MG63 (cell line): Measurements from ENCODE around the gene ARMC6. TPM values are rescaled to one million over a fixed set of nuclear protein-coding genes. Genes with fewer than 3 reads are reported as not detected.
"Not testable (repeated sequence)": the region's sequence is repeated elsewhere in the genome, so short reads cannot be mapped to it uniquely, and the experiment has no call there.

Source experiments
- DNase-seq: peaks from one replicate; pipeline ENCODE4 v3.0.0-alpha.2; 2020
- H3K27me3 ChIP-seq: fragments of 250-450 bp; sonication (Bioruptor Pico); 2 replicates; pipeline ENCODE4 v1.5.1; 2020; ENCODE audit warnings: mild to moderate bottlenecking, moderate library complexity
- H3K36me3 ChIP-seq: fragments of 250-450 bp; sonication (Bioruptor Pico); 2 replicates; pipeline ENCODE4 v1.5.1; 2020; ENCODE audit warnings: mild to moderate bottlenecking, moderate library complexity
- H3K4me3 ChIP-seq: fragments of 250-450 bp; sonication (Bioruptor Pico); 2 replicates; pipeline ENCODE4 v1.5.1; 2020; ENCODE audit warnings: mild to moderate bottlenecking, moderate library complexity
- H3K9me3 ChIP-seq: fragments of 250-450 bp; sonication (Bioruptor Pico); 2 replicates; pipeline ENCODE4 v1.5.1; 2020; ENCODE audit warnings: mild to moderate bottlenecking, moderate library complexity
- total RNA-seq: library from RNA; depleted of rRNA; stranded (reverse); fragments of >200 nt; shearing (Covaris generic); gene quantifications from 2 replicates; pipeline ENCODE4 v1.2.3, GENCODE V29; 2014; ENCODE audit warnings: low replicate concordance

The ARMC6 gene
- total RNA-seq, 1 experiment from 2014 or later = 267 TPM

GRCh38 chr19:19078801-19079200 is 45.4 kb downstream of the ARMC6 start:
- Histone ChIP-seq H3K27me3 (no peaks in the 10 kb centered on the region), H3K36me3 (no peaks in the 10 kb centered on the region), H3K9me3 (no peaks in the 10 kb centered on the region), H3K4me3 (no peak overlapping the region)
- no peak for DNase-seq

- no peaks in the 10 kb centered on the region for H3K27me3 ChIP-seq
- no peak overlapping the region for H3K4me3 ChIP-seq
- no peak for DNase-seq
- no peaks in the 10 kb centered on the region for H3K9me3 ChIP-seq
- no peaks in the 10 kb centered on the region for H3K36me3 ChIP-seq
These were observed 46.2 kb downstream of the ARMC6 start for GRCh38 chr19:19079571-19079970.

GRCh38 chr19:19081642-19082151 is 48.3 kb downstream of the ARMC6 start:
- Histone ChIP-seq H3K36me3 (no peaks in the 10 kb centered on the region), H3K9me3 (no peaks in the 10 kb centered on the region), H3K4me3 (no peak overlapping the region), H3K27me3 (no peaks in the 10 kb centered on the region)
- DNase-seq = no peak

- H3K9me3 ChIP-seq = no peaks in the 10 kb centered on the region
- no peak overlapping the region for H3K4me3 ChIP-seq
- no peaks in the 10 kb centered on the region for H3K27me3 ChIP-seq
- H3K36me3 ChIP-seq = no peaks in the 10 kb centered on the region
- DNase-seq = no peak
These were observed 50.2 kb downstream of the ARMC6 start for GRCh38 chr19:19083413-19084178.

GRCh38 chr19:19087676-19088075 is 54.3 kb downstream of the ARMC6 start:
- no peak for DNase-seq
- no peaks in the 10 kb centered on the region for H3K9me3 ChIP-seq
- H3K36me3 ChIP-seq = no peaks in the 10 kb centered on the region
- H3K27me3 ChIP-seq = no peaks in the 10 kb centered on the region
- H3K4me3 ChIP-seq = no peak overlapping the region

GRCh38 chr19:19094513-19094912 is 61.1 kb downstream of the ARMC6 start:
- Histone ChIP-seq H3K36me3 (no peaks in the 10 kb centered on the region), H3K4me3 (no peak overlapping the region), H3K9me3 (no peaks in the 10 kb centered on the region), H3K27me3 (no peaks in the 10 kb centered on the region)
- DNase-seq = no peak

- Histone ChIP-seq H3K4me3 (no peak overlapping the region), H3K36me3 (no peaks in the 10 kb centered on the region), H3K27me3 (no peaks in the 10 kb centered on the region), H3K9me3 (no peaks in the 10 kb centered on the region)
- DNase-seq = no peak
These were observed 62.3 kb downstream of the ARMC6 start for GRCh38 chr19:19095691-19096090.

- no peak for DNase-seq
These were observed 63.5 kb downstream of the ARMC6 start for GRCh38 chr19:19096641-19097627.

GRCh38 chr19:19098084-19098702 is 64.8 kb downstream of the ARMC6 start:
- Histone ChIP-seq H3K9me3 (no peaks in the 10 kb centered on the region), H3K36me3 (no peaks in the 10 kb centered on the region), H3K4me3 (no peak overlapping the region), H3K27me3 (no peaks in the 10 kb centered on the region)
- no peak for DNase-seq

More at GRCh38 chr19:19096641-19097627, 63.5 kb downstream of the ARMC6 start:
- Histone ChIP-seq H3K36me3 (no peaks in the 10 kb centered on the region), H3K27me3 (no peaks in the 10 kb centered on the region), H3K9me3 (no peaks in the 10 kb centered on the region), H3K4me3 (no peak overlapping the region)

- DNase-seq = no peak
- Histone ChIP-seq H3K27me3 (no peaks in the 10 kb centered on the region), H3K36me3 (no peaks in the 10 kb centered on the region), H3K9me3 (no peaks in the 10 kb centered on the region), H3K4me3 (no peak overlapping the region)
These were observed 65.6 kb downstream of the ARMC6 start for GRCh38 chr19:19098703-19099632.

GRCh38 chr19:19101540-19101939 is 68.1 kb downstream of the ARMC6 start:
- no peak overlapping the region for H3K4me3 ChIP-seq
- DNase-seq = no peak

GRCh38 chr19:19102566-19102965 is 69.2 kb downstream of the ARMC6 start:
- H3K4me3 ChIP-seq, H3K27me3 ChIP-seq, H3K36me3 ChIP-seq, H3K9me3 ChIP-seq, DNase-seq: not testable (repeated sequence)

More at GRCh38 chr19:19101540-19101939, 68.1 kb downstream of the ARMC6 start:
- Histone ChIP-seq H3K9me3 (no peaks in the 10 kb centered on the region), H3K36me3 (no peaks in the 10 kb centered on the region), H3K27me3 (no peaks in the 10 kb centered on the region)

- no peak for DNase-seq
- H3K4me3 ChIP-seq = no peak overlapping the region
- no peaks in the 10 kb centered on the region for H3K27me3 ChIP-seq
- H3K9me3 ChIP-seq = no peaks in the 10 kb centered on the region
- no peaks in the 10 kb centered on the region for H3K36me3 ChIP-seq
These were observed 69.8 kb downstream of the ARMC6 start for GRCh38 chr19:19103167-19103566.

- H3K27me3 ChIP-seq = no peaks in the 10 kb centered on the region; the same call in 1 of the 2 replicates
- no peak for DNase-seq
- no peaks in the 10 kb centered on the region for H3K36me3 ChIP-seq
- no peaks in the 10 kb centered on the region for H3K9me3 ChIP-seq
- no peak overlapping the region for H3K4me3 ChIP-seq
These were observed 72.1 kb downstream of the ARMC6 start for GRCh38 chr19:19105365-19106055.

- H3K27me3 ChIP-seq = no peaks in the 10 kb centered on the region; the same call in 1 of the 2 replicates
- H3K9me3 ChIP-seq = no peaks in the 10 kb centered on the region
- no peaks in the 10 kb centered on the region for H3K36me3 ChIP-seq
- H3K4me3 ChIP-seq = no peak overlapping the region
- DNase-seq = no peak
These were observed 72.7 kb downstream of the ARMC6 start for GRCh38 chr19:19106056-19106551.
